K562 (cell line): ENCODE results near the gene LRRC74B. TPM values are rescaled to one million over a fixed set of nuclear protein-coding genes. Genes with fewer than 3 reads are reported as not detected.
A peak's percentile ranks its signal among the peaks of the same experiment; 100 is the strongest.

Experiments used
- BCOR ChIP-seq: fragments of 450-650 bp; IDR thresholded peaks from 2 replicates; pipeline ENCODE4 v1.6.1; 2016
- DPF2 ChIP-seq: fragments of 450-650 bp; IDR thresholded peaks from 2 replicates; pipeline ENCODE4 v1.6.1; 2016
- E2F3 ChIP-seq: fragments of 250-450 bp; sonication (Bioruptor Pico); IDR thresholded peaks from 2 replicates; pipeline ENCODE4 v1.4.0; 2020; ENCODE audit warnings: mild to moderate bottlenecking
- ELF2 ChIP-seq: fragments of 250-450 bp; sonication (Bioruptor Pico); IDR thresholded peaks from 2 replicates; pipeline ENCODE4 v1.5.0; 2021; ENCODE audit warnings: mild to moderate bottlenecking
- GATAD2B ChIP-seq: fragments of 450-650 bp; IDR thresholded peaks from 2 replicates; pipeline ENCODE4 v1.6.1; 2017; ENCODE audit warnings: mild to moderate bottlenecking, borderline replicate concordance
- HOXB6 ChIP-seq: fragments of 250-450 bp; sonication (Bioruptor Pico); IDR thresholded peaks from 2 replicates; pipeline ENCODE4 v1.5.1; 2022; ENCODE audit warnings: mild to moderate bottlenecking, borderline replicate concordance
- IFI16 ChIP-seq: fragments of 250-450 bp; sonication (Bioruptor Pico); IDR thresholded peaks from 2 replicates; pipeline ENCODE4 v2.1.2; 2022; ENCODE audit warnings: mild to moderate bottlenecking, inconsistent platforms
- JUN ChIP-seq, 2 experiments: sonication (generic) in 1 of 2; formaldehyde crosslinking in 1 of 2; IDR thresholded peaks; 2 replicates each; pipeline versions ENCODE4 v1.6.1 to v1.8.0; 2012 to 2022; ENCODE audit warnings: borderline replicate concordance in 2 of 2, mild to moderate bottlenecking in 2 of 2, improper control_type of control experiment in 1 of 2, low read depth in 1 of 2, low read length in 1 of 2, missing genetic modification reagents in 1 of 2
- MCM2 ChIP-seq: fragments of 450-650 bp; IDR thresholded peaks from 2 replicates; pipeline ENCODE4 v1.6.1; 2017; ENCODE audit warnings: low read depth, mild to moderate bottlenecking
- MYNN ChIP-seq, 2 experiments: sonication (generic); formaldehyde crosslinking in 1 of 2; IDR thresholded peaks; 2 replicates each; pipeline versions ENCODE4 v1.5.0 to v1.6.1; 2016 to 2020; ENCODE audit warnings: antibody characterized with exemption in 1 of 2, missing genetic modification reagents in 1 of 2
- SAFB2 ChIP-seq: fragments of 200-400 bp; formaldehyde crosslinking; IDR thresholded peaks from 2 replicates; pipeline ENCODE4 v1.6.1; 2018; ENCODE audit warnings: borderline replicate concordance, low read length, low read depth, moderate library complexity; ENCODE audit not compliant: severe bottlenecking
- ZBTB17 ChIP-seq: fragments of 450-650 bp; formaldehyde crosslinking; IDR thresholded peaks from 2 replicates; pipeline ENCODE4 v1.4.0; 2020; ENCODE audit warnings: mild to moderate bottlenecking
- ZNF507 ChIP-seq: conservative IDR thresholded peaks from 2 replicates; pipeline ENCODE4 v1.6.1; 2017; ENCODE audit warnings: missing genetic modification characterization, missing compliant biosample characterization
- ZNF583 ChIP-seq: fragments of 250-450 bp; sonication (Bioruptor Pico); IDR thresholded peaks from 2 replicates; pipeline ENCODE4 v1.4.0; 2020
- ZNF76 ChIP-seq: fragments of 250-450 bp; sonication (Bioruptor Pico); IDR thresholded peaks from 2 replicates; pipeline ENCODE4 v1.4.0; 2020; ENCODE audit warnings: mild to moderate bottlenecking, moderate library complexity, borderline replicate concordance
- polyA plus RNA-seq, 8 experiments: library from polyadenylated mRNA; depleted of rRNA in 4 of 8; stranded (reverse) in 5 of 8; unstranded in 3 of 8; fragments of >200 nt; fragmentation: Nextera tagmentation in 2 of 8; fragmentation: Illumina TruSeq in 1 of 8; extraction: Ambion mirVana in 2 of 8; extraction: Trizol in 1 of 8; gene quantifications; 2 replicates each; pipeline versions ENCODE4 v1.2.1 to v1.2.3, GENCODE V29; 2011 to 2014; ENCODE audit warnings: inconsistent platforms in 1 of 8, missing spikeins in 1 of 8
- total RNA-seq, 7 experiments: library from RNA; depleted of rRNA in 6 of 7; stranded (reverse); fragments of >200 nt in 6 of 7; fragmentation: Illumina TruSeq in 2 of 7; extraction: Trizol in 2 of 7; gene quantifications; 2 replicates each; pipeline versions ENCODE4 v1.2.1 to v1.2.3, GENCODE V29; 2011 to 2021; ENCODE audit warnings: low replicate concordance in 1 of 7
- TF ChIP-seq, protein P1 (sequence below): fragments of 250-450 bp; sonication (Bioruptor Pico); IDR thresholded peaks from 2 replicates; pipeline ENCODE4 v1.4.0; 2020; ENCODE audit warnings: borderline replicate concordance
- TF ChIP-seq, protein P2 (sequence below), 3 experiments: IDR thresholded peaks in 2 of 3; conservative IDR thresholded peaks in 1 of 3; 2 replicates each; pipeline ENCODE4 v1.5.1; 2011 to 2012; ENCODE audit warnings: low read length in 3 of 3, mild to moderate bottlenecking in 3 of 3, control low read depth in 2 of 3, improper control_type of control experiment in 1 of 3, inconsistent platforms in 1 of 3, low read depth in 1 of 3, mixed read lengths in 1 of 3, moderate library complexity in 1 of 3; ENCODE audit not compliant: insufficient read depth in 2 of 3
- TF ChIP-seq, protein P3 (sequence below): fragments of 250-450 bp; sonication (Bioruptor Pico); IDR thresholded peaks from 2 replicates; pipeline ENCODE4 v1.5.0; 2021; ENCODE audit warnings: mild to moderate bottlenecking, moderate library complexity
- TF ChIP-seq, protein P4 (sequence below): sonication (generic); formaldehyde crosslinking; IDR thresholded peaks from 2 replicates; pipeline ENCODE4 v1.5.0; 2020; ENCODE audit warnings: missing genetic modification reagents
- TF ChIP-seq, protein P5 (sequence below): fragments of 450-650 bp; conservative IDR thresholded peaks from 2 replicates; pipeline ENCODE4 v1.6.1; 2016; ENCODE audit warnings: missing genetic modification characterization, low read depth, mild to moderate bottlenecking, control low read depth, missing compliant biosample characterization

LRRC74B gene
- total and polyA plus RNA-seq, 9 of the 15 experiments (the other 6 are each of a cell fraction or from before 2014, with no cell fraction given): not detected

DNA sequence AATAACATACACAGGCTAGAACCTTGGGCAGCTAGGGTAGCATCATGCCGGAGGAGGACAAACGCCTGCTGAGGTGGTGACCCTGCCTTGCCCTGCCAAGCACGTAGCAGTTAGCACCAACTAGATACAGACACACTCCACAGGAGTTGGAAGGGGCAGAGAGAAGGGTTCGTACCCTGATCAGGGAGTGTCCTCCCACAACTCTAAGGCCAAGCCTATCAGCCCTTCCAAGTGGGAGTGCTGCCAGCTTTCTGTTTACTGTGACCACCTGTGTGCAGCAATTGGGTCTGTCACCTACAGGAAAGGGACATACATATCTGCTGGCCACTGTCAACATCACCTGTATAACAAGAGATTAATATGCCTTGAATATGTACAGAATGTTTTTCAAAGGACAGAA is 42.0 kb upstream of the LRRC74B start (continued):
- TF ChIP-seq ZNF76 (CRISPR knock-in tag) (no peak), HOXB6 (no peak), JUN (IDR thresholded peaks at IDR 0.05; ENCODE audit: borderline replicate concordance, low read depth, low read length) (no peak), JUN (CRISPR knock-in tag; IDR thresholded peaks at IDR 0.05; ENCODE audit: borderline replicate concordance) (no peak), BCOR (no peak), MCM2 (no peak), ZNF583 (no peak), MYNN (IDR thresholded peaks at IDR 0.05) (no peak), MYNN (CRISPR knock-in tag; IDR thresholded peaks at IDR 0.05) (no peak), ZNF507 (tag) (no peak), IFI16 (no peak), DPF2 (no peak), GATAD2B (no peak), ZBTB17 (CRISPR knock-in tag) (no peak), SAFB2 (no peak), ELF2 (no peak), E2F3 (CRISPR knock-in tag) (0 out of 2 replicates have a peak, but pooled peaks have one; percentile 14)
- TF ChIP-seq, protein P1, sequence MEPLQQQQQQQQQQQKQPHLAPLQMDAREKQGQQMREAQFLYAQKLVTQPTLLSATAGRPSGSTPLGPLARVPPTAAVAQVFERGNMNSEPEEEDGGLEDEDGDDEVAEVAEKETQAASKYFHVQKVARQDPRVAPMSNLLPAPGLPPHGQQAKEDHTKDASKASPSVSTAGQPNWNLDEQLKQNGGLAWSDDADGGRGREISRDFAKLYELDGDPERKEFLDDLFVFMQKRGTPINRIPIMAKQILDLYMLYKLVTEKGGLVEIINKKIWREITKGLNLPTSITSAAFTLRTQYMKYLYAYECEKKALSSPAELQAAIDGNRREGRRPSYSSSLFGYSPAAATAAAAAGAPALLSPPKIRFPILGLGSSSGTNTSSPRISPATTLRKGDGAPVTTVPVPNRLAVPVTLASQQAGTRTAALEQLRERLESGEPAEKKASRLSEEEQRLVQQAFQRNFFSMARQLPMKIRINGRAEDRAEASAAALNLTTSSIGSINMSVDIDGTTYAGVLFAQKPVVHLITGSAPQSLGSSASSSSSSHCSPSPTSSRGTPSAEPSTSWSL (CRISPR knock-in tag): 0 out of 2 replicates have a peak, but pooled peaks have one; percentile 53
- TF ChIP-seq, protein P2, sequence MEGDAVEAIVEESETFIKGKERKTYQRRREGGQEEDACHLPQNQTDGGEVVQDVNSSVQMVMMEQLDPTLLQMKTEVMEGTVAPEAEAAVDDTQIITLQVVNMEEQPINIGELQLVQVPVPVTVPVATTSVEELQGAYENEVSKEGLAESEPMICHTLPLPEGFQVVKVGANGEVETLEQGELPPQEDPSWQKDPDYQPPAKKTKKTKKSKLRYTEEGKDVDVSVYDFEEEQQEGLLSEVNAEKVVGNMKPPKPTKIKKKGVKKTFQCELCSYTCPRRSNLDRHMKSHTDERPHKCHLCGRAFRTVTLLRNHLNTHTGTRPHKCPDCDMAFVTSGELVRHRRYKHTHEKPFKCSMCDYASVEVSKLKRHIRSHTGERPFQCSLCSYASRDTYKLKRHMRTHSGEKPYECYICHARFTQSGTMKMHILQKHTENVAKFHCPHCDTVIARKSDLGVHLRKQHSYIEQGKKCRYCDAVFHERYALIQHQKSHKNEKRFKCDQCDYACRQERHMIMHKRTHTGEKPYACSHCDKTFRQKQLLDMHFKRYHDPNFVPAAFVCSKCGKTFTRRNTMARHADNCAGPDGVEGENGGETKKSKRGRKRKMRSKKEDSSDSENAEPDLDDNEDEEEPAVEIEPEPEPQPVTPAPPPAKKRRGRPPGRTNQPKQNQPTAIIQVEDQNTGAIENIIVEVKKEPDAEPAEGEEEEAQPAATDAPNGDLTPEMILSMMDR (IDR thresholded peaks at IDR 0.05 in 2 of 3, conservative IDR thresholded peaks at IDR 0.05 in 1 of 3; ENCODE audit: insufficient read depth in 2 of 3, low read depth in 1 of 3, low read length in 3 of 3): no peak
- TF ChIP-seq, protein P3, sequence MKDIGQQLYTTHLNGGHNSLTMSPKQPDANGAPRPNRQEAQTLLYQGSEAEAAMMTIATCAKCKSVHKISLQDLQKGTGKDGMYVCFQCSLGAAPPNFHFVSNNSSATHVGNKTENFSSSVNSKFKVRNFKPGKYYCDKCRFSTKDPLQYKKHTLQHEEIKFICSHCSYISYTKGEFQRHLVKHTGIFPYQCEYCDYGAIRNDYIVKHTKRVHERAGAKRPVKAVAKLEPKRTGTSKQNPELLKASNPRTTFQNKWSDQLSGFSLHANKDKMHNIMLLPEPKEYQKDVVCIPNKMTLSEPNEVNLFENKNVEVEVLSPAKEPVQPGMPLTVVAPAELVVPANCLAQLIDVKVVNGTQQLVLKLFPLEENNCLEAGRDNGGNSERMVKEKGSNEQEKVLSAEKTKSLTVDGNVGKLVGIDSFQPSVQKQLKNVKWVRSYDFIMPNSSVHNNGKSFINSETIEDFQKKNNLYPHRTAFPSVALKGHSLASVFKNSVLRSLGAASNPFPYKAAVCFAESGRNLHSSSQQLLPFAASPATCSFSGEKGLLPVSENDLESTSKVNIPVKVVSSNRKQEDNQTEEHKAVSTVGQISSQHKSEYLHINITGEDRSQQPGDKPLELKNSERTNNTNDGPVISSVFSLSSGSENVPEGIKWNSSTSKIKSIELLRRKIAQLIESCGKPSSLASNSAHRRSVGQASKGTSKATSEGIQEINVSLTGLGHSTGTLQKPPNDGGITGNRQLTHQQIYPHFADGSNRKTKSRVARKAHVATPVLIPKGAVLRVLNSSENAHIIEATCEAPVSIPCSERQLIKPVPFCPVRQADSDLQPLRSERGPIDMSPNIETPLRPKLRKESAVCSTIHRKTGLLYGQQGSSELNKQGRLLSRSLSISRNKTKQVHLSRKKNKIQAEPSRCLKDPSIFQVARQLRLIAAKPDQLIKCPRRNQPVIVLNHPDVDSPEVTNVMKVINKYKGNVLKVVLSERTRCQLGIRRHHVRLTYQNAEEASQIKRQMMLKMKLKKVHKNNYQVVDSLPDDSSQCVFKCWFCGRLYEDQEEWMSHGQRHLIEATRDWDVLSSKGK (CRISPR knock-in tag): no peak
- TF ChIP-seq, protein P4, sequence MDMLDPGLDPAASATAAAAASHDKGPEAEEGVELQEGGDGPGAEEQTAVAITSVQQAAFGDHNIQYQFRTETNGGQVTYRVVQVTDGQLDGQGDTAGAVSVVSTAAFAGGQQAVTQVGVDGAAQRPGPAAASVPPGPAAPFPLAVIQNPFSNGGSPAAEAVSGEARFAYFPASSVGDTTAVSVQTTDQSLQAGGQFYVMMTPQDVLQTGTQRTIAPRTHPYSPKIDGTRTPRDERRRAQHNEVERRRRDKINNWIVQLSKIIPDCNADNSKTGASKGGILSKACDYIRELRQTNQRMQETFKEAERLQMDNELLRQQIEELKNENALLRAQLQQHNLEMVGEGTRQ (CRISPR knock-in tag): no peak
- TF ChIP-seq, protein P5, sequence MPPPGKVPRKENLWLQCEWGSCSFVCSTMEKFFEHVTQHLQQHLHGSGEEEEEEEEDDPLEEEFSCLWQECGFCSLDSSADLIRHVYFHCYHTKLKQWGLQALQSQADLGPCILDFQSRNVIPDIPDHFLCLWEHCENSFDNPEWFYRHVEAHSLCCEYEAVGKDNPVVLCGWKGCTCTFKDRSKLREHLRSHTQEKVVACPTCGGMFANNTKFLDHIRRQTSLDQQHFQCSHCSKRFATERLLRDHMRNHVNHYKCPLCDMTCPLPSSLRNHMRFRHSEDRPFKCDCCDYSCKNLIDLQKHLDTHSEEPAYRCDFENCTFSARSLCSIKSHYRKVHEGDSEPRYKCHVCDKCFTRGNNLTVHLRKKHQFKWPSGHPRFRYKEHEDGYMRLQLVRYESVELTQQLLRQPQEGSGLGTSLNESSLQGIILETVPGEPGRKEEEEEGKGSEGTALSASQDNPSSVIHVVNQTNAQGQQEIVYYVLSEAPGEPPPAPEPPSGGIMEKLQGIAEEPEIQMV: no peak
